ENCODE measurements around the gene AKIRIN2. TPM values are rescaled to one million over a fixed set of nuclear protein-coding genes. Genes with fewer than 3 reads are reported as not detected.

Gene AKIRIN2
- total RNA-seq, 4 donors from 2014 or later = 18.8 to 29.5 (median 24.2) TPM

DNA sequence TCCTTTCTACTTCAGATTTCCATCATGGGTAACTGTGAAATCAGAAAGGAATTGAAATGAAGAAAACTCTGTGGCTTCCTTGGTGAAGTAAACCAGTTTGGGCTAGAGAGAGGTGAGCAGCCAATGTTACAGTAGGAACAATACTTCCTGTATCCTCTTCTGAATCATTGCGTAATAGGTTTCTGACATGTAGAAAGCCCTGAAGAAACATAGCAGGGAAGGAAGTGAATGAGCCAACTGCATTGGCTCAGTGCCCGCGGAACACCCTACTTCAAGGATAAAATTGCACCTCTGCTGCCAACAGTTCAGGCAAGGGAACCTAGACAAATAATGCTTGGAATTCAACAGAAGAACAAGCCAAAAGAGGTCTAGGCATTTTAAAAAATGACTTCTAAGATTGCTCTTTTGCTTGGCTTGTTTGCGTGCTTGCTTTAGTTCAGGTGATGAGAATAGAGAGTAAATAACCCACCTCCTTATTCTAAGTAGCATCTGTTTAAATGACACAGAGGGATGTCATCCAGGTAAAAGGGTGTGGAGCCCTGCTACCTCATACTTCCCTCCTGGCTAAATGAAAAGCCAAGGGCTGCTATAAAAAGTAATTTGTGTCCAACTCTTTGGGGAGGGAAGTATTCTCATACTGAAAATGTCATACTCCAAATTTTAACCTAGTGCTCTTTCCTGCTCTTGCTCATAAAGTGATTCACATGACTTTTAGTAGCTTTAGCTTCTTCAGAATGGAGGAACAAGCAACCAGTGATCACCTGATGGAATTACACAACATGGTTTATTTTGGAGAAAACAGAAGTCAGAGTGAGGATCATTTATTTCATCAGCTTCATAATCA lies 30.0 kb upstream of the AKIRIN2 start:
- DNase-seq (ENCODE audit: low spot score in 2 of 2) = peak; percentile 94 to 97
- 38 to 44% methylated on average over 4 of the region's 4 CpGs for WGBS, 2 donors
- Histone ChIP-seq H3K4me3 (no peak overlapping the region), H3K4me1 (peaks cover 0 to 8% (median 3%) of the 10 kb centered on the region in 4 donors), H3K36me3 (no peaks in the 10 kb centered on the region), H3K27me3 (no peaks in the 10 kb centered on the region), H3K9me3 (no peaks in the 10 kb centered on the region), H3K27ac (peak overlapping the region; percentile 44 to 83 (median 70))
- TF ChIP-seq EP300 (IDR thresholded peaks at IDR 0.05) = peak; percentile 76 to 94
- TF ChIP-seq, protein P1, sequence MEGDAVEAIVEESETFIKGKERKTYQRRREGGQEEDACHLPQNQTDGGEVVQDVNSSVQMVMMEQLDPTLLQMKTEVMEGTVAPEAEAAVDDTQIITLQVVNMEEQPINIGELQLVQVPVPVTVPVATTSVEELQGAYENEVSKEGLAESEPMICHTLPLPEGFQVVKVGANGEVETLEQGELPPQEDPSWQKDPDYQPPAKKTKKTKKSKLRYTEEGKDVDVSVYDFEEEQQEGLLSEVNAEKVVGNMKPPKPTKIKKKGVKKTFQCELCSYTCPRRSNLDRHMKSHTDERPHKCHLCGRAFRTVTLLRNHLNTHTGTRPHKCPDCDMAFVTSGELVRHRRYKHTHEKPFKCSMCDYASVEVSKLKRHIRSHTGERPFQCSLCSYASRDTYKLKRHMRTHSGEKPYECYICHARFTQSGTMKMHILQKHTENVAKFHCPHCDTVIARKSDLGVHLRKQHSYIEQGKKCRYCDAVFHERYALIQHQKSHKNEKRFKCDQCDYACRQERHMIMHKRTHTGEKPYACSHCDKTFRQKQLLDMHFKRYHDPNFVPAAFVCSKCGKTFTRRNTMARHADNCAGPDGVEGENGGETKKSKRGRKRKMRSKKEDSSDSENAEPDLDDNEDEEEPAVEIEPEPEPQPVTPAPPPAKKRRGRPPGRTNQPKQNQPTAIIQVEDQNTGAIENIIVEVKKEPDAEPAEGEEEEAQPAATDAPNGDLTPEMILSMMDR (IDR thresholded peaks at IDR 0.05) = no peak
- no peak for TF ChIP-seq POLR2A (IDR thresholded peaks at IDR 0.05)

DNA sequence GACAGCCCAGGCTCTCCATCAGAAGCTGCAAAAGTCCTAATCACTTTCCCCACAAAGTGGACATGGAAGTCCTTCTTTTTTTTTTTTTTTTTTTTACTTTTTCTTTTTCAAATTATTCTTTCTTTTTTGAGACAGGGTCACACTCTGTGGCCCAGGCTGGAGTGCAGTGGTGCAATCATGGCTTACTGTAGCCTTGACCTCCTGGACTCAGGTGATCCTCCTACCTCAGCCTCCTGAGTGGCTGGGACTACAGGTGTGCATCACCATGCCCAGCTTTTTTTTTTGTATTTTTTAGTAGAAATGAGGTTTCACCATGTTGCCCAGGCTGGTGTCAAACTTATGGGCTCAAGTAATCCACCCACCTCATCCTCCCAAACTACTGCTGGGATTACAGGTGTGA lies 29.0 kb upstream of the AKIRIN2 start:
- H3K27me3 ChIP-seq = no peaks in the 10 kb centered on the region
- H3K36me3 ChIP-seq = no peaks in the 10 kb centered on the region
- TF ChIP-seq POLR2A (IDR thresholded peaks at IDR 0.05) = no peak
- TF ChIP-seq, protein P1 (IDR thresholded peaks at IDR 0.05) = no peak
- no peak for TF ChIP-seq EP300 (IDR thresholded peaks at IDR 0.05)
- no peak overlapping the region for H3K4me3 ChIP-seq
- no peaks in the 10 kb centered on the region for H3K9me3 ChIP-seq
- no peak for DNase-seq (ENCODE audit: low spot score in 2 of 2)
- H3K4me1 ChIP-seq = peaks cover 0 to 8% (median 3%) of the 10 kb centered on the region in 4 donors
- H3K27ac ChIP-seq = peak overlapping the region in 2 of 4 donors; percentile 74 to 83

DNA sequence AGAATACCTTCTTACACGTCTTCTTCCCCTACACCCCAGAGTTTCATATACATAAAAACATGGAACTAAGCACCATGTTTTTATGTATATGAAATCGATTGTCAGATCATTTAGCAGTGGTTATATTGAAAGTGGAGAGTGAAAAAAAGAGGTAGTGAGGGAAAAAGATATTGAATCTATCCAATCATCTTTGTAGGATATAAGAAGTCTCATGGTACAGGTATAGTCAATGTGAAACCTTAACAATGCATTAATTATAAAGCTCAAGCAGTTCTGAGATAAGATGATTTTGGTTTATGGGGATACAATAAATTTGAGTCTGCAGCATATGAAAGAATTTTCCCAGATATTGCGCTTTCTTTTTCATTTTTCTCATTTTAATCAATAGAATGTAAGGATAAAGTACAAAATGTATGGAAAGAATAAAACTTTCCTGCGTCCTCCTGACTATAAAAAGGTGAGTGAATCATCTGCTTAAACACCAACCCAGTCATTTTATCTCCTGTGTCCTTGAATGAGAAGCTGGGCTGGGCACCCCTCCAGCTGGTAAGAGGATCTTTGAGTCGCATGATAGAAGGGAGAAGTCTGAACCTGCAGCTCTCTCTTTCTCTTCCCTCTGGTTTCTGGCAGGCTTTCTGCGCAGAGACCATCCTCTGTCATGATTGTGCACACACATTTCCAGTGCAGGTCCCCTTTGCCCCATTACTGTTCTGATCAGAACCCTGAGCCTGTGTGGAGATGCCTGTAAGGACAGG lies 28.1 kb upstream of the AKIRIN2 start:
- peak; percentile 37 to 38 for DNase-seq (ENCODE audit: low spot score in 2 of 2)
- no peaks in the 10 kb centered on the region for H3K9me3 ChIP-seq
- H3K4me3 ChIP-seq = no peak overlapping the region
- 76 to 80% methylated on average over 6 of the region's 6 CpGs for WGBS, 2 donors
- no peak overlapping the region for H3K27ac ChIP-seq
- H3K36me3 ChIP-seq = no peaks in the 10 kb centered on the region
- H3K4me1 ChIP-seq = peaks cover 0 to 8% (median 3%) of the 10 kb centered on the region in 4 donors
- no peak for TF ChIP-seq POLR2A (IDR thresholded peaks at IDR 0.05)
- peak in 1 of 2 donors; percentile 16 for TF ChIP-seq EP300 (IDR thresholded peaks at IDR 0.05)
- TF ChIP-seq, protein P1 (IDR thresholded peaks at IDR 0.05) = no peak
- no peaks in the 10 kb centered on the region for H3K27me3 ChIP-seq

DNA sequence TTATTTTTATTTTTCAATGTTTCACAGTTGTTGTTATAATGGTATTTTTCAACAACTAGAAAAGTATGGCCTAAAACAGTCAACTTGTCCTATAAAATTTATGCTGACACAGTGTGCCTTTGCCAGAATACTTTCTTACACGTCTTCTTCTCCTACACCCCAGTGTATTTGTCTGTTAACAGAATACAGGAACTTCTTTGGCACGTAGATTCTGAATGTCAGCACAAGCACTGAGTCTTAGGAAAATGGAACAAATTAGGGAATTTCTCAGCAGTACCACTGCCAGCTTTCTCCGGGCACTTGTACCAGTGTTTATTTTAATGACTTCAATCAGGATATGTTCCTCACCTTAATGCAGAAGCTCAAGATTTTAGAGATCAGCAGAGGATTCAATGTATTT lies 26.7 kb upstream of the AKIRIN2 start:
- WGBS, 2 donors = 52 to 56% methylated on average over 3 of the region's 3 CpGs
- H3K27me3 ChIP-seq = no peaks in the 10 kb centered on the region
- H3K27ac ChIP-seq = no peak overlapping the region
- H3K4me1 ChIP-seq = peaks cover 0 to 13% (median 4%) of the 10 kb centered on the region in 4 donors
- H3K36me3 ChIP-seq = no peaks in the 10 kb centered on the region
- no peak overlapping the region for H3K4me3 ChIP-seq
- H3K9me3 ChIP-seq = no peaks in the 10 kb centered on the region
- DNase-seq (ENCODE audit: low spot score in 2 of 2) = no peak
- TF ChIP-seq, protein P1 (IDR thresholded peaks at IDR 0.05) = no peak
- no peak for TF ChIP-seq EP300 (IDR thresholded peaks at IDR 0.05)
- no peak for TF ChIP-seq POLR2A (IDR thresholded peaks at IDR 0.05)
